SK-N-SH (cell line): Measurements from ENCODE around the gene CRCP. TPM values are rescaled to one million over a fixed set of nuclear protein-coding genes. Genes with fewer than 3 reads are reported as not detected.
A peak's percentile ranks its signal among the peaks of the same experiment; 100 is the strongest.

ENCODE experiments used
- CTCF ChIA-PET: fragments of 300-600, 350-600 bp; formaldehyde crosslinking; extraction: SDS; loops from one replicate; lab custom pipeline; 2021; lab: Yijun Ruan, JAX
- POLR2A ChIA-PET: fragments of 350-600 bp; sonication (Branson Sonifier 250); formaldehyde crosslinking; extraction: SDS; loops from one replicate; lab custom pipeline; 2020; ENCODE audit warnings: antibody characterized with exemption, inconsistent platforms; lab: Yijun Ruan, JAX
- DNase-seq: peaks from one replicate; pipeline ENCODE4 v3.0.0; 2012
- H2AFZ ChIP-seq: fragments of 200-600 bp; sonication (generic); 2 replicates; pipeline ENCODE4 v1.8.1; 2016; ENCODE audit warnings: antibody characterized with exemption, mild to moderate bottlenecking, low read depth
- H3F3A ChIP-seq: fragments of 200-600 bp; sonication (generic); replicated peaks from 2 replicates; pipeline ENCODE3; 2016; ENCODE audit warnings: antibody characterized with exemption, mild to moderate bottlenecking; ENCODE audit not compliant: insufficient read depth
- H3K27ac ChIP-seq, 2 experiments: fragments of 200-500 bp in 1 of 2; fragments of 200-600 bp in 1 of 2; sonication (Bioruptor generic) in 1 of 2; sonication (generic), shearing (Covaris generic) in 1 of 2; 2 replicates each; pipeline versions ENCODE4 v1.5.1 to v1.6.1; 2014 to 2016; ENCODE audit warnings: low read depth in 2 of 2, inconsistent platforms in 1 of 2, low read length in 1 of 2, mild to moderate bottlenecking in 1 of 2, mixed read lengths in 1 of 2
- H3K27me3 ChIP-seq: fragments of 200-600 bp; sonication (generic), shearing (Covaris generic); 2 replicates; pipeline ENCODE4 v1.6.1; 2016; ENCODE audit warnings: mixed run types; ENCODE audit not compliant: insufficient read depth
- H3K36me3 ChIP-seq, 2 experiments: fragments of 200-500 bp in 1 of 2; fragments of 200-600 bp in 1 of 2; sonication (Bioruptor generic) in 1 of 2; sonication (generic) in 1 of 2; replicated peaks in 1 of 2; 2 replicates each; pipeline versions ENCODE3 to v1.5.1; 2014 to 2016; ENCODE audit warnings: low read length in 1 of 2, mild to moderate bottlenecking in 1 of 2; ENCODE audit not compliant: insufficient read depth in 2 of 2, control insufficient read depth in 1 of 2
- H3K4me1 ChIP-seq, 2 experiments: fragments of 200-500 bp in 1 of 2; fragments of 200-600 bp in 1 of 2; sonication (Bioruptor generic) in 1 of 2; sonication (generic), shearing (Covaris generic) in 1 of 2; 2 replicates each; pipeline versions ENCODE4 v1.5.1 to v1.6.1; 2014 to 2016; ENCODE audit warnings: low read depth in 1 of 2, low read length in 1 of 2, mixed run types in 1 of 2; ENCODE audit not compliant: insufficient read depth in 2 of 2, control insufficient read depth in 1 of 2
- H3K4me2 ChIP-seq: fragments of 200-600 bp; sonication (generic), shearing (Covaris generic); 2 replicates; pipeline ENCODE4 v1.6.1; 2017; ENCODE audit warnings: mixed run types
- H3K4me3 ChIP-seq, 2 experiments: fragments of 200-500 bp in 1 of 2; fragments of 200-600 bp in 1 of 2; sonication (Bioruptor generic) in 1 of 2; sonication (generic), shearing (Covaris generic) in 1 of 2; 2 replicates each; pipeline versions ENCODE4 v1.5.1 to v1.8.1; 2014 to 2016; ENCODE audit warnings: low read depth in 2 of 2, inconsistent platforms in 1 of 2, low read length in 1 of 2, mild to moderate bottlenecking in 1 of 2, mixed read lengths in 1 of 2, moderate library complexity in 1 of 2
- H3K79me2 ChIP-seq: fragments of 200-600 bp; sonication (generic); 2 replicates; pipeline ENCODE4 v1.8.1; 2017; ENCODE audit warnings: mild to moderate bottlenecking; ENCODE audit not compliant: insufficient read depth
- H3K9ac ChIP-seq: fragments of 200-600 bp; sonication (generic); 2 replicates; pipeline ENCODE4 v1.6.1; 2017; ENCODE audit warnings: mixed run types
- H3K9me2 ChIP-seq: fragments of 200-600 bp; sonication (generic); 2 replicates; pipeline ENCODE4 v1.6.1; 2017; ENCODE audit warnings: mixed run types
- H3K9me3 ChIP-seq: fragments of 200-600 bp; sonication (generic); 2 replicates; pipeline ENCODE4 v1.6.1; 2017; ENCODE audit warnings: mixed run types, mild to moderate bottlenecking, moderate library complexity
- H4K20me1 ChIP-seq: fragments of 200-600 bp; sonication (generic); 2 replicates; pipeline ENCODE4 v1.6.1; 2017; ENCODE audit warnings: mild to moderate bottlenecking, mixed run types; ENCODE audit not compliant: insufficient read depth
- CTCF ChIP-seq: fragments of 200-600 bp; sonication (generic); IDR thresholded peaks from 2 replicates; pipeline ENCODE4 v1.6.1; 2017; ENCODE audit warnings: antibody characterized with exemption, mild to moderate bottlenecking, moderate library complexity
- EP300 ChIP-seq, 2 experiments: IDR thresholded peaks; 2 replicates each; pipeline versions ENCODE4 v1.4.0 to v1.6.1; 2012; ENCODE audit warnings: borderline replicate concordance in 1 of 2, low read depth in 1 of 2, low read length in 1 of 2
- FOSL2 ChIP-seq: IDR thresholded peaks from 2 replicates; pipeline ENCODE4 v1.4.0; 2012; ENCODE audit warnings: low read depth, mild to moderate bottlenecking, moderate library complexity, borderline replicate concordance
- GABPA ChIP-seq: IDR thresholded peaks from 2 replicates; pipeline ENCODE4 v1.4.0; 2012; ENCODE audit warnings: low read depth, mild to moderate bottlenecking
- JUND ChIP-seq: IDR thresholded peaks from 2 replicates; pipeline ENCODE4 v1.4.0; 2012
- NFIC ChIP-seq: IDR thresholded peaks from 2 replicates; pipeline ENCODE4 v1.4.0; 2012; ENCODE audit warnings: borderline replicate concordance
- POLR2AphosphoS5 ChIP-seq: IDR thresholded peaks from 2 replicates; pipeline ENCODE4 v1.6.1; 2012; ENCODE audit warnings: low read depth, low read length
- RAD21 ChIP-seq: IDR thresholded peaks from 2 replicates; pipeline ENCODE4 v1.6.1; 2012; ENCODE audit warnings: mild to moderate bottlenecking, low read length
- RCOR1 ChIP-seq: fragments of 150-350 bp; IDR thresholded peaks from 2 replicates; pipeline ENCODE4 v1.6.1; 2017; ENCODE audit warnings: antibody characterized with exemption, low read length
- RFX5 ChIP-seq: IDR thresholded peaks from 2 replicates; pipeline ENCODE4 v1.6.1; 2012; ENCODE audit warnings: mild to moderate bottlenecking, improper control_type of control experiment, low read length
- RXRA ChIP-seq: IDR thresholded peaks from 2 replicates; pipeline ENCODE4 v1.4.0; 2012; ENCODE audit warnings: low read depth, mild to moderate bottlenecking, borderline replicate concordance
- SIN3A ChIP-seq: IDR thresholded peaks from 2 replicates; pipeline ENCODE4 v1.6.1; 2012; ENCODE audit warnings: low read depth, mild to moderate bottlenecking, low read length, moderate library complexity, borderline replicate concordance
- SMC3 ChIP-seq: IDR thresholded peaks from 2 replicates; pipeline ENCODE4 v1.6.1; 2012; ENCODE audit warnings: low read depth, low read length, improper control_type of control experiment
- TCF12 ChIP-seq: IDR thresholded peaks from 2 replicates; pipeline ENCODE4 v1.4.0; 2012
- YY1 ChIP-seq: IDR thresholded peaks from 2 replicates; pipeline ENCODE4 v1.4.0; 2012; ENCODE audit warnings: low read depth, mild to moderate bottlenecking
- ZBTB33 ChIP-seq: IDR thresholded peaks from 2 replicates; pipeline ENCODE4 v1.4.0; 2012; ENCODE audit warnings: low read depth, borderline replicate concordance
- WGBS: methylation state at CpG from one replicate; pipeline ENCODE4 v1.1.6; 2017; ENCODE audit warnings: low lambda C conversion rate; 5-methylcytosine and 5-hydroxymethylcytosine counted together
- polyA plus RNA-seq, 3 experiments: library from polyadenylated mRNA; depleted of rRNA; stranded (reverse); fragments of >200 nt; gene quantifications; 2 replicates each; pipeline ENCODE4 v1.2.3, GENCODE V29; 2012
- TF ChIP-seq, protein P1 (sequence below): IDR thresholded peaks from 2 replicates; pipeline ENCODE4 v1.4.0; 2012; ENCODE audit warnings: low read depth
- TF ChIP-seq, protein P2 (sequence below): fragments of 150-350 bp; IDR thresholded peaks from 2 replicates; pipeline ENCODE4 v1.6.1; 2016; ENCODE audit warnings: mild to moderate bottlenecking, low read depth, low read length

Gene CRCP
- polyA plus RNA-seq, 1 of the 3 experiments (the other 2 are of a cell fraction): 34.0 TPM

DNA sequence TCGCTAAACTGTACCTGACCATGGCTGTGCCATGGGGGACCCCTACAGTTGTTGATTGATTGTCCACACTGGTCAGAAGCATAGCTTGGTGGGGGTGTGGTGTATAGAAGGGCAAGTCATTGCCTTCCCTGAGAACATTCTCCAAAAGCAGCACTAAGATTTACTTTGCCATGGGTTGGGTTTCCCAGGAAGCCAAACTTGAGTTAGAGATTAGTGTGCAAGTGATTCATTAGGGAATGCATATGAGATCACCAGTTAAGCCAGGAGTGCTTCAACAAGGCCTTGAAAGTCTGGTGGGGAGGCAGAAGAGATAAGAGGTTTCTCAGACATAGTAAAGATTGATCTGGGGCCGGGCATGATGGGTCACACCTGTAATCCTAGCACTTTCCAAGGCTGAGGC, 69.1 kb downstream of the CRCP start:
- no peak overlapping the region for H2AFZ ChIP-seq
- no peaks in the 10 kb centered on the region for H3F3A ChIP-seq
- DNase-seq: no peak
- H4K20me1 ChIP-seq: no peaks in the 10 kb centered on the region
- no peaks in the 10 kb centered on the region; a peak in 1 of 4 replicates for H3K4me1 ChIP-seq
- no peak overlapping the region for H3K9ac ChIP-seq
- no peak overlapping the region for H3K4me2 ChIP-seq
- POLR2A ChIA-PET: no interaction called here
- no peaks in the 10 kb centered on the region for H3K9me2 ChIP-seq
- H3K79me2 ChIP-seq: no peaks in the 10 kb centered on the region
- H3K36me3 ChIP-seq: no peaks in the 10 kb centered on the region
- H3K27me3 ChIP-seq: no peaks in the 10 kb centered on the region
- TF ChIP-seq, protein P1, sequence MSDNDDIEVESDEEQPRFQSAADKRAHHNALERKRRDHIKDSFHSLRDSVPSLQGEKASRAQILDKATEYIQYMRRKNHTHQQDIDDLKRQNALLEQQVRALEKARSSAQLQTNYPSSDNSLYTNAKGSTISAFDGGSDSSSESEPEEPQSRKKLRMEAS: 0 out of 2 replicates have a peak, but pooled peaks have one; percentile 45
- TF ChIP-seq ZBTB33: no peak
- no peak for TF ChIP-seq POLR2AphosphoS5
- TF ChIP-seq EP300 (IDR thresholded peaks at IDR 0.05; ENCODE audit: borderline replicate concordance in 1 of 2, low read depth in 1 of 2, low read length in 1 of 2): no peak
- TF ChIP-seq FOSL2: peak; percentile 68; the same call in 1 of the 2 replicates
- no peak for TF ChIP-seq RXRA
- no peak for TF ChIP-seq CTCF
- no peak overlapping the region for H3K4me3 ChIP-seq
- 97% methylated on average over 2 of the region's 2 CpGs for WGBS
- H3K9me3 ChIP-seq: no peaks in the 10 kb centered on the region
- H3K27ac ChIP-seq: peak overlapping the region in 1 of 2 experiments; percentile 1; a peak in 1 of 4 replicates
- CTCF ChIA-PET: interaction anchor here (1.1 kb wide), 1 partner anchor 43 kb away, joined by 5 read pairs; no protein-coding TSS in a partner anchor

GRCh38 chr7:66185680-66186187, 71.1 kb downstream of the CRCP start:
- H3K4me2 ChIP-seq: no peak overlapping the region
- ChIA-PET POLR2A (no interaction called here), CTCF (interaction anchor here (1.3 kb wide), 1 partner anchor 8 kb away, joined by 3 read pairs; no protein-coding TSS in a partner anchor)
- peaks cover 0 to 7% of the 10 kb centered on the region in 2 experiments; a peak in 1 of 4 replicates for H3K4me1 ChIP-seq
- no peak overlapping the region for H2AFZ ChIP-seq
- H4K20me1 ChIP-seq: no peaks in the 10 kb centered on the region
- no peaks in the 10 kb centered on the region for H3K79me2 ChIP-seq
- no peaks in the 10 kb centered on the region for H3K36me3 ChIP-seq
- H3K27me3 ChIP-seq: no peaks in the 10 kb centered on the region
- H3K27ac ChIP-seq: no peak overlapping the region
- H3K4me3 ChIP-seq: no peak overlapping the region
- H3K9ac ChIP-seq: no peak overlapping the region
- 87% methylated on average over 8 of the region's 8 CpGs for WGBS
- TF ChIP-seq YY1 (no peak), EP300 (IDR thresholded peaks at IDR 0.05; ENCODE audit: borderline replicate concordance in 1 of 2, low read depth in 1 of 2, low read length in 1 of 2) (no peak), JUND (no peak), GABPA (no peak), RCOR1 (no peak), RXRA (no peak), RAD21 (no peak), RFX5 (no peak), SIN3A (no peak), NFIC (no peak), SMC3 (no peak), ZBTB33 (no peak), TCF12 (no peak)
- TF ChIP-seq, protein P1: no peak
- TF ChIP-seq, protein P2, sequence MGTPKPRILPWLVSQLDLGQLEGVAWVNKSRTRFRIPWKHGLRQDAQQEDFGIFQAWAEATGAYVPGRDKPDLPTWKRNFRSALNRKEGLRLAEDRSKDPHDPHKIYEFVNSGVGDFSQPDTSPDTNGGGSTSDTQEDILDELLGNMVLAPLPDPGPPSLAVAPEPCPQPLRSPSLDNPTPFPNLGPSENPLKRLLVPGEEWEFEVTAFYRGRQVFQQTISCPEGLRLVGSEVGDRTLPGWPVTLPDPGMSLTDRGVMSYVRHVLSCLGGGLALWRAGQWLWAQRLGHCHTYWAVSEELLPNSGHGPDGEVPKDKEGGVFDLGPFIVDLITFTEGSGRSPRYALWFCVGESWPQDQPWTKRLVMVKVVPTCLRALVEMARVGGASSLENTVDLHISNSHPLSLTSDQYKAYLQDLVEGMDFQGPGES: no peak
- no peaks in the 10 kb centered on the region for H3K9me2 ChIP-seq
- DNase-seq: no peak
- no peaks in the 10 kb centered on the region for H3K9me3 ChIP-seq
- no peaks in the 10 kb centered on the region for H3F3A ChIP-seq
